ENCODE data around the gene AK2.

GRCh38 chr1:32991819-32992488 is 44.7 kb downstream of the AK2 start:
- TF ChIP-seq POLR2A (IDR thresholded peaks at IDR 0.05) (no peak), CTCF (IDR thresholded peaks at IDR 0.05) (no peak)

All from adrenal gland (tissue), 5 donors.